ENCODE data around the gene STRN3.

The STRN3 gene

DNA sequence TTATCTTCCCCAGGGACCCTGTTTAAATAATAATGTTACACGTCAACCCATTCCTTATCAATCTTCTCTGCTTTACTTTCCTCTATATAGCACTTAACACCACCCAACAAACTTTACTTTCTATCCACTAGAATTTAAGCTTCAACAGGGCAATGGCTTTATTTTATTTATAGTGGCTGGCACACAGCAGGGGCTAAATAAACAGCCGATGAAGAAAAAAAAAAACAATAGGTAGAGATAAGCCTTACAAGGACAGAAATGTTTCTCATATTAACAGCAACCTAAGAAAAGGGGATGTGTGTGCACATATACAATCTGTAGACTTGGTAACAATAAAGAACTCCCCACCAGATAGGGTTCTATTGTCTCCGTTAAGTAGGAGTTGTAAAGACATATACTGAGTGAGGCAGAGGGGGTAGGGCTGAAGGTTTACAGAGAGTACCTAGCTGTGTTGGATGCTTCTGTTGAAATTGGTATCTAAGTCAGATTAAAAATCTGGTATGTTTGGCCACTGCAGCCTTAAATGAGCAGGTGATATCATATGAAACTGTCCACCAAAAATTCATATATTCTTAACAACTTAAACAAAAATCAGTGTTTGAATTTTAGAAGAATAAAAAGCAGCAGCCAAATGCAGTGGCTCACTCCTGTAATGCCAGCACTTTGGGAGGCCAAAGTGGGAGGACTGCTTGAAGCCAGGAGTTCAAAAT, 25.4 kb downstream of the STRN3 start:
- TF ChIP-seq, protein P1, sequence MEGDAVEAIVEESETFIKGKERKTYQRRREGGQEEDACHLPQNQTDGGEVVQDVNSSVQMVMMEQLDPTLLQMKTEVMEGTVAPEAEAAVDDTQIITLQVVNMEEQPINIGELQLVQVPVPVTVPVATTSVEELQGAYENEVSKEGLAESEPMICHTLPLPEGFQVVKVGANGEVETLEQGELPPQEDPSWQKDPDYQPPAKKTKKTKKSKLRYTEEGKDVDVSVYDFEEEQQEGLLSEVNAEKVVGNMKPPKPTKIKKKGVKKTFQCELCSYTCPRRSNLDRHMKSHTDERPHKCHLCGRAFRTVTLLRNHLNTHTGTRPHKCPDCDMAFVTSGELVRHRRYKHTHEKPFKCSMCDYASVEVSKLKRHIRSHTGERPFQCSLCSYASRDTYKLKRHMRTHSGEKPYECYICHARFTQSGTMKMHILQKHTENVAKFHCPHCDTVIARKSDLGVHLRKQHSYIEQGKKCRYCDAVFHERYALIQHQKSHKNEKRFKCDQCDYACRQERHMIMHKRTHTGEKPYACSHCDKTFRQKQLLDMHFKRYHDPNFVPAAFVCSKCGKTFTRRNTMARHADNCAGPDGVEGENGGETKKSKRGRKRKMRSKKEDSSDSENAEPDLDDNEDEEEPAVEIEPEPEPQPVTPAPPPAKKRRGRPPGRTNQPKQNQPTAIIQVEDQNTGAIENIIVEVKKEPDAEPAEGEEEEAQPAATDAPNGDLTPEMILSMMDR (IDR thresholded peaks at IDR 0.05): no peak
- DNase-seq (ENCODE audit: low spot score): no peak
- no peak overlapping the region for H3K27ac ChIP-seq
- H3K4me3 ChIP-seq: no peak overlapping the region

DNA sequence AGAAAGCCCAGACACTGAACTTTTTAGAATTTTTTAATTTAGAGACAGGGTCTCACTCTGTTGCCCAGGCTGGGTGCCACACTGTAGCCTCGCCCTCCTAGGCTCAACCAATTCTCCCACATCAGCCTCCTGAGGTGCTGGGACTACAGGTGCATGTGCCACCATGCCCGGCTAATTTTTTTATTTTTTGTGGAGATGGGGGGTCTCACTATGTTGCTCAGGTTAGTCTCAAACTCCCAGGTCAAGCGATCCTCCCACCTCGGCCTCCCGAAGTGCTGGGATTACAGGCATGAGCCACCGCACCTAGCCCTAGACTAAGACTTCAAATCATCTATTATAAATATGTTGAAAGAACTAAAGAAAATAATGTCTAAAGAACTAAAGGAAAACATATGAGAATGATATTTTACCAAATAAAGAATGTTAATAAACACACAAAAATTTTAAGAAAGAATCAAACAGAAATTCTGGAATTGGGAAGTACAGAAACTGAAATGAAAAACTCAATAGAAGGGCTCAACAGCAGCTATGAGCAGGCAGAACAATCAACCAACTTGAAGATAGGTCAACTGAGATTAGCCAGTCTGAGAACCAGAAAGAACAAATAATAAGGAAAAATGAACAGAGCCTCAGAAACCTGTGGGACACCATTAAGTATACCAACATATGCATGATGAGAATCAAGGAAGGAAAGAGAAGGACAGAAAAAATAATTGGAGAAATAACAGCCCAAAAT, 27.0 kb downstream of the STRN3 start:
- TF ChIP-seq, protein P1 (IDR thresholded peaks at IDR 0.05): no peak
- DNase-seq (ENCODE audit: low spot score): no peak
- Histone ChIP-seq H3K4me3 (no peak overlapping the region), H3K27ac (no peak overlapping the region)

DNA sequence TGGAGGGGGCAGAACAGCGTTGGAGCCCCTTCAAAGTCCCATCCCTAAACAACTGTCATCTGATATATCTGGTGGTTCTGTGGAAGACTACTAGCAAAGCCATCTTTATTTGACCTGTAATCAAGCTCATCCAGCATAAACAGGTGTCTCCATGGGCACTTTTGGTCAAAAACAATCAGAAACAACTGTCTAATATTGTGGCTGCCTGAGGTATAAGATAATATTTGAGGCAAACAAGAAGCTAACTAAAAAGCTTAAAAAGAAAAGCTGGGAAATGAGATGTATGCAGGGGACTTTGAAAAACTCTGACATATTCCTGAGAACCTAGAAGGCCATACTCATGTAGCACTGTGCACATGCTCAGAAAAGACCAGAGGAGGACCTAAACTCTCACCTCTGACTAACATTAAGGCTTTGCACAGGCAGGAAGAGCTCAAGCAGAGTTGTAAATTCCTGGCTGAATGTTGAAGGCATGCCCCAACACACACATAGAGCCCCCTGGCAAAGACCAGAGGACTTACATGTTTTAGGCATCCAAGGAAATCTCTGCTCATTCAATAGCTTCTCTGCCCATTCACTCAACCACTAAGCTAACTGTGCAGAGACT, 28.0 kb downstream of the STRN3 start:
- Histone ChIP-seq H3K4me3 (no peak overlapping the region), H3K27ac (no peak overlapping the region)
- DNase-seq (ENCODE audit: low spot score): no peak
- TF ChIP-seq, protein P1 (IDR thresholded peaks at IDR 0.05): no peak

DNA sequence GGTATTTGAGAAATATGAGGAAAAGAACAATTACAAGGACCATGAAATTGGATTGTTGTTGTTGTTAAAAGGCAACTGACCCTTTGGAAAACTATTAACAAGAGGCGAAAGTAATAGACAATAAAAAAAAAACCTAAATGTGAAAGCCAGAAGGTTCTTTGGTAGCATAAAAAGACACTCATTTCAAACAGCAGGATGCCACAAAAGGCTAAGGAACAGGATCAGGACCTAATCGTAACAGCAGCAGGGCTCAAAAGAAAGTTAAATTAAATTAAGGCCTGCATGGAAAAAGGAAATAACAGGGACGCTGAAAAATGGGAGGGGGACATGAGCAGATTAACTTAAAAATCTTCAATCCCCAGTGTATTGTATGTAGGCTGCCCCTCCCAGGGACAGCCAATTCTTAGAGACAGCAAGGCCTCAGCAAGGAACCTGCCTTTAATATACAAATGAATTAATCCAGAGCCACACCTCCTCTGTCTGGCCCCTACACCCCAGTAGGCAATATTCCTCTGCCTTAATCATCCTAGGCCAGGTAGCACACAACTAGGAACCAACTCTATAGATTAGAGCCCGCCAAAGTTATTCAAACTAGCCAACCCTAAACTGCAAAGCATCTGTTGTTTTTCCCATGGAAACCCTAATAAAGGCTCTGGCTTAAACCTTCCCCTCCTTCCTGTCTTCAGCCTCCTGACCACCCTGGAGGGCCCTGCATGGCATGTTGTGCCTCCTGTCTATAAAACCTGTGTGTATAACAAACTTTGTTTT, 29.1 kb downstream of the STRN3 start:
- Histone ChIP-seq H3K27ac (no peak overlapping the region), H3K4me3 (no peak overlapping the region)
- TF ChIP-seq, protein P1 (IDR thresholded peaks at IDR 0.05): no peak
- no peak for DNase-seq (ENCODE audit: low spot score)

DNA sequence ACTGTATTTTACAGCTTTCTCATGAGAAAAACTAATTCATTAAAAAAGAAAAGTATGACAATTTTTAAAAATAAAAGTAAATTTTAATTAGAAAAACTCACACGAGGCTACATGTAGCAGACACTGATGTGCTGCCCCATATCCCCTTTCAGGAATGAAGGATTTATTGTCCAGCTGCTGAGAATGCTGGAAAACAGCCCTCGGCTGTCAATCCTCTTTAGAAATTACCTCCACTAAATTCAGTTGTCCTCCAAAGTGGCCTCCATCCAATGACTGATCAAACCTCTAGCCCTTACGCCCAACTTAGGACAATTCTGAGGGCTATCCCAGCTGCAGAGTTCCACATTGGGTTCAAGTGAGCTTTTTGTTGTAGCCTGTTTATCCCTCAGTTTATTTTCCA, 30.5 kb downstream of the STRN3 start:
- TF ChIP-seq, protein P1 (IDR thresholded peaks at IDR 0.05): no peak
- no peak overlapping the region for H3K4me3 ChIP-seq
- DNase-seq (ENCODE audit: low spot score): no peak
- H3K27ac ChIP-seq: peak overlapping the region in 1 of 2 donors; percentile 15

DNA sequence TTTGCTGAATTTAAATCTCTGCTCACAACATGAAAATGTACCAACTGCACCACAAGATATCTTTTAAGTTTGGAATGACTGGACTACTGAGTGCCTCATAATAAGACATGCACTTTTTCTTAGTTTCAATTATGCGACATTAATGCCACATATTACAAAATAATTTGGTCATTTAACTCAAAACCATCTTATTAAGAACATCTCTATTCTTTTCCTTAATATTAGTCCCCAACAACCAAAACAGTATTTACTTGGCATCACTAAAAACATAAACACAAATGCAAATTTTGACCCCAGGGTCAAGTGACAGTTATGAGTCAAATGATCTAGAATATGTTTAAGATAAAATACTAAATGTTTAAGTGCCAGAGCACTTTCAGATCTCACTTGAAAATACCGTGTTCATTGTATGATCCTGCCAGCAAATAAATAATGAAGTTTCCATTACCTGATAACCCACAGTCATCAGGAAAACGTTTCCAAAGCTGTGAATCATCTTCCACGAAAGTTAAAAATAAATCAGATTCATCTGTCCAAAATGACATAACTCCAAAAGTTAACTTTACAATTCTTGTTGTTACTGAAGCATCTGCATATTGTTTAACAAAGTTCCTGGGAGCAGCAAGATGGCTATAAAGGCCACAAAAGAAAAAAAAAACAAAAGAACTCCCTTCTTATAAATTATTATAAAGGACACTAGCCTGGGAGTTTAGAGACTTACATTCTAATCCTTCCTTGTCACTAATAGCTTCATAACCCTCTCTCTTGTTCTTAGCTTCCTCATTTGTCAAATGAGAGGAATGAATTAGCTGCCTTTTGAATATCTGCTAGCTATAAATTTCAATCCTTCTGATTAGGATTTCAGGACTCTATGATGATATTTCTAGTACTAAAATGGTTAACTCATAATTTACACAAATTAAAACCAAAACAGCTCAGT, 31.2 kb downstream of the STRN3 start:
- Histone ChIP-seq H3K4me3 (no peak overlapping the region), H3K27ac (peak overlapping the region; percentile 20 to 33)
- DNase-seq (ENCODE audit: low spot score): no peak

More for the DNA sequence above, 31.2 kb downstream of the STRN3 start:
- TF ChIP-seq, protein P1 (IDR thresholded peaks at IDR 0.05): no peak

All from coronary artery (tissue), 2 donors.